Measurements from ENCODE around the gene UFL1.

UFL1 gene

GRCh38 chr6:96582436-96582835 lies 60.8 kb downstream of the UFL1 start:
- Histone ChIP-seq H3K27me3 (ENCODE audit: insufficient read depth, low read length) (no peaks in the 10 kb centered on the region), H3K9ac (ENCODE audit: low read length) (no peak overlapping the region), H3K79me2 (ENCODE audit: insufficient read depth, low read length) (no peaks in the 10 kb centered on the region), H3F3A (ENCODE audit: insufficient read depth, low read length) (no peaks in the 10 kb centered on the region), H3K9me3 (ENCODE audit: low read length) (no peaks in the 10 kb centered on the region), H3K27ac (ENCODE audit: low read depth, low read length, poor library complexity, severe bottlenecking) (peak overlapping the region; percentile 61), H3K4me3 (ENCODE audit: low read depth, low read length, poor library complexity, severe bottlenecking) (no peak overlapping the region), H2AFZ (ENCODE audit: low read length) (no peak overlapping the region), H3K36me3 (ENCODE audit: insufficient read depth, low read length) (no peaks in the 10 kb centered on the region), H4K20me1 (ENCODE audit: insufficient read depth, low read length) (no peaks in the 10 kb centered on the region), H3K9me2 (ENCODE audit: low read depth, low read length) (no peaks in the 10 kb centered on the region), H3K4me1 (ENCODE audit: insufficient read depth, low read length, severe bottlenecking) (peaks cover 62% of the 10 kb centered on the region), H3K4me2 (ENCODE audit: low read length) (no peak overlapping the region)
- TF ChIP-seq EZH2 (IDR thresholded peaks at IDR 0.05; ENCODE audit: borderline replicate concordance, low read length): no peak
- TF ChIP-seq CTCF (IDR thresholded peaks at IDR 0.05; ENCODE audit: low read length): no peak

- no peaks in the 10 kb centered on the region for H3K9me3 ChIP-seq (ENCODE audit: low read length)
- H3K4me3 ChIP-seq (ENCODE audit: low read depth, low read length, poor library complexity, severe bottlenecking): no peak overlapping the region
- no peak overlapping the region for H3K9ac ChIP-seq (ENCODE audit: low read length)
- no peaks in the 10 kb centered on the region for H3K27me3 ChIP-seq (ENCODE audit: insufficient read depth, low read length)
- no peaks in the 10 kb centered on the region for H4K20me1 ChIP-seq (ENCODE audit: insufficient read depth, low read length)
- no peaks in the 10 kb centered on the region for H3F3A ChIP-seq (ENCODE audit: insufficient read depth, low read length)
- TF ChIP-seq EZH2 (IDR thresholded peaks at IDR 0.05; ENCODE audit: borderline replicate concordance, low read length) (no peak), CTCF (IDR thresholded peaks at IDR 0.05; ENCODE audit: low read length) (no peak)
- H3K4me1 ChIP-seq (ENCODE audit: insufficient read depth, low read length, severe bottlenecking): peaks cover 68% of the 10 kb centered on the region
- no peak overlapping the region for H2AFZ ChIP-seq (ENCODE audit: low read length)
- no peaks in the 10 kb centered on the region for H3K9me2 ChIP-seq (ENCODE audit: low read depth, low read length)
- H3K79me2 ChIP-seq (ENCODE audit: insufficient read depth, low read length): peaks cover 11% of the 10 kb centered on the region
- H3K4me2 ChIP-seq (ENCODE audit: low read length): peak overlapping the region; percentile 23
- peak overlapping the region; percentile 58 for H3K27ac ChIP-seq (ENCODE audit: low read depth, low read length, poor library complexity, severe bottlenecking)
- no peaks in the 10 kb centered on the region for H3K36me3 ChIP-seq (ENCODE audit: insufficient read depth, low read length)
Measured at GRCh38 chr6:96604420-96604819, 82.8 kb downstream of the UFL1 start.

Measured in OCI-LY1 (cell line).